ENCODE measurements around the gene STAT3.
"Not testable (repeated sequence)": the region's sequence is repeated elsewhere in the genome, so short reads cannot be mapped to it uniquely, and the experiment has no call there.

The STAT3 gene

GRCh38 chr17:42411361-42411760 is 23.1 kb upstream of the STAT3 start:
- H3K27ac ChIP-seq, result peak overlapping the region in 16 of 21 experiments; percentile 2 to 87 (median 70)
- H3K4me3 ChIP-seq, result no peak overlapping the region

GRCh38 chr17:42410319-42410685 is 22.1 kb upstream of the STAT3 start:
- Histone ChIP-seq H3K4me3 (no peak overlapping the region), H3K27ac (peak overlapping the region in 19 of 21 experiments; percentile 26 to 87 (median 77))

GRCh38 chr17:42409523-42410318 is 21.5 kb upstream of the STAT3 start:
- Histone ChIP-seq H3K27ac (peak overlapping the region in 19 of 21 experiments; percentile 42 to 87 (median 77)), H3K4me3 (no peak overlapping the region)

GRCh38 chr17:42408061-42408460 is 19.8 kb upstream of the STAT3 start:
- H3K4me3 ChIP-seq, result no peak overlapping the region
- peak overlapping the region in 18 of 21 experiments; percentile 0 to 87 (median 69) for H3K27ac ChIP-seq

- H3K4me3 ChIP-seq, result no peak overlapping the region
- peak overlapping the region in 18 of 21 experiments; percentile 31 to 87 (median 69) for H3K27ac ChIP-seq
Measured at GRCh38 chr17:42407289-42407836, 19.1 kb upstream of the STAT3 start.

- Histone ChIP-seq H3K4me3 (no peak overlapping the region), H3K27ac (peak overlapping the region in 18 of 21 experiments; percentile 8 to 87 (median 69))
Measured at GRCh38 chr17:42406615-42407288, 18.5 kb upstream of the STAT3 start.

- Histone ChIP-seq H3K4me3 (no peak overlapping the region), H3K27ac (peak overlapping the region in 12 of 21 experiments; percentile 8 to 87 (median 72))
Measured at GRCh38 chr17:42405963-42406495, 17.8 kb upstream of the STAT3 start.

- Histone ChIP-seq H3K4me3 (no peak overlapping the region), H3K27ac (peak overlapping the region in 3 of 21 experiments; percentile 1 to 9 (median 6))
Measured at GRCh38 chr17:42405076-42405475, 16.8 kb upstream of the STAT3 start.

- peak overlapping the region in 6 of 21 experiments; percentile 5 to 59 (median 18) for H3K27ac ChIP-seq
- no peak overlapping the region for H3K4me3 ChIP-seq
Measured at GRCh38 chr17:42404326-42405055, 16.2 kb upstream of the STAT3 start.

- H3K4me3 ChIP-seq, result no peak overlapping the region
- H3K27ac ChIP-seq, result peak overlapping the region in 8 of 21 experiments; percentile 32 to 71 (median 51)
Measured at GRCh38 chr17:42403150-42403549, 14.9 kb upstream of the STAT3 start.

GRCh38 chr17:42402117-42402516 is 13.9 kb upstream of the STAT3 start:
- H3K27ac ChIP-seq, result peak overlapping the region in 8 of 21 experiments; percentile 32 to 71 (median 51)
- no peak overlapping the region for H3K4me3 ChIP-seq

GRCh38 chr17:42400844-42401375 is 12.7 kb upstream of the STAT3 start:
- not testable (repeated sequence) for H3K4me3 ChIP-seq
- peak overlapping the region in 2 of 21 experiments; percentile 26 to 45 for H3K27ac ChIP-seq

GRCh38 chr17:42399948-42400843 is 12.0 kb upstream of the STAT3 start:
- Histone ChIP-seq H3K27ac (peak overlapping the region in 4 of 21 experiments; percentile 21 to 45 (median 28)), H3K4me3 (no peak overlapping the region)

- peak overlapping the region in 6 of 21 experiments; percentile 4 to 53 (median 26) for H3K27ac ChIP-seq
Measured at GRCh38 chr17:42399121-42399520, 10.9 kb upstream of the STAT3 start.

GRCh38 chr17:42395601-42396000 is 7.4 kb upstream of the STAT3 start:
- not testable (repeated sequence) for H3K4me3 ChIP-seq, H3K27ac ChIP-seq

More at GRCh38 chr17:42399121-42399520, 10.9 kb upstream of the STAT3 start:
- H3K4me3 ChIP-seq, result no peak overlapping the region

GRCh38 chr17:42394838-42395237 is 6.6 kb upstream of the STAT3 start:
- Histone ChIP-seq H3K4me3 (no peak overlapping the region), H3K27ac (no peak overlapping the region)

GRCh38 chr17:42392692-42393415 is 4.6 kb upstream of the STAT3 start:
- no peak overlapping the region for H3K27ac ChIP-seq

GRCh38 chr17:42391439-42391838 is 3.2 kb upstream of the STAT3 start:
- not testable (repeated sequence) for H3K27ac ChIP-seq, H3K4me3 ChIP-seq

More at GRCh38 chr17:42392692-42393415, 4.6 kb upstream of the STAT3 start:
- no peak overlapping the region for H3K4me3 ChIP-seq
